ENCODE data around the gene PLEKHG5.

DNA sequence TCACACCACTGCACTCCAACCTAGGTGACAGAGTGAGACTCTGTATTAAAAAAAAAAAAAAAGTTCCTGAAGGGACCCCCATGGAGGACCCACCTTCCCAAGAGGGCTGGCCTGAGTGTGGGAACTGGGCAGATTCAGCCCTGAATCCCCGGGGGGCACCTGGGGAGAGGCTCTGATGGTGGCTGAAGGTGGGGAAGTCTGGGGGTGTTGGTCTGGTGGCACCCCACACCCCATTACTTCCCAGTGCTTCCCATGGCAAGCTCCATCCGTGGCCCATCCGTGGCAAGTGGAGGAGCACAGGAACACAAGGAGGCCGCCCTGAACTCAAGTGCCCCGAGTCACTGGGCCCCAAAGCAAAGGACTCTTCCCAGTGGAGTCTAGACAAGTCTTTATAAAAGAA lies 24.7 kb downstream of the PLEKHG5 start:
- TF ChIP-seq, protein P1, sequence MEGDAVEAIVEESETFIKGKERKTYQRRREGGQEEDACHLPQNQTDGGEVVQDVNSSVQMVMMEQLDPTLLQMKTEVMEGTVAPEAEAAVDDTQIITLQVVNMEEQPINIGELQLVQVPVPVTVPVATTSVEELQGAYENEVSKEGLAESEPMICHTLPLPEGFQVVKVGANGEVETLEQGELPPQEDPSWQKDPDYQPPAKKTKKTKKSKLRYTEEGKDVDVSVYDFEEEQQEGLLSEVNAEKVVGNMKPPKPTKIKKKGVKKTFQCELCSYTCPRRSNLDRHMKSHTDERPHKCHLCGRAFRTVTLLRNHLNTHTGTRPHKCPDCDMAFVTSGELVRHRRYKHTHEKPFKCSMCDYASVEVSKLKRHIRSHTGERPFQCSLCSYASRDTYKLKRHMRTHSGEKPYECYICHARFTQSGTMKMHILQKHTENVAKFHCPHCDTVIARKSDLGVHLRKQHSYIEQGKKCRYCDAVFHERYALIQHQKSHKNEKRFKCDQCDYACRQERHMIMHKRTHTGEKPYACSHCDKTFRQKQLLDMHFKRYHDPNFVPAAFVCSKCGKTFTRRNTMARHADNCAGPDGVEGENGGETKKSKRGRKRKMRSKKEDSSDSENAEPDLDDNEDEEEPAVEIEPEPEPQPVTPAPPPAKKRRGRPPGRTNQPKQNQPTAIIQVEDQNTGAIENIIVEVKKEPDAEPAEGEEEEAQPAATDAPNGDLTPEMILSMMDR (IDR thresholded peaks at IDR 0.05; ENCODE audit: low read length): no peak
- TF ChIP-seq EZH2 (IDR thresholded peaks at IDR 0.05; ENCODE audit: borderline replicate concordance, low read length): no peak
